GM10847 (cell line): ENCODE data around the gene PANK3.

Source experiments
- POLR2A ChIP-seq: IDR thresholded peaks from 2 replicates; pipeline ENCODE4 v1.6.1; 2011; ENCODE audit not compliant: insufficient read length; ENCODE audit errors: extremely low read depth

Gene PANK3

DNA sequence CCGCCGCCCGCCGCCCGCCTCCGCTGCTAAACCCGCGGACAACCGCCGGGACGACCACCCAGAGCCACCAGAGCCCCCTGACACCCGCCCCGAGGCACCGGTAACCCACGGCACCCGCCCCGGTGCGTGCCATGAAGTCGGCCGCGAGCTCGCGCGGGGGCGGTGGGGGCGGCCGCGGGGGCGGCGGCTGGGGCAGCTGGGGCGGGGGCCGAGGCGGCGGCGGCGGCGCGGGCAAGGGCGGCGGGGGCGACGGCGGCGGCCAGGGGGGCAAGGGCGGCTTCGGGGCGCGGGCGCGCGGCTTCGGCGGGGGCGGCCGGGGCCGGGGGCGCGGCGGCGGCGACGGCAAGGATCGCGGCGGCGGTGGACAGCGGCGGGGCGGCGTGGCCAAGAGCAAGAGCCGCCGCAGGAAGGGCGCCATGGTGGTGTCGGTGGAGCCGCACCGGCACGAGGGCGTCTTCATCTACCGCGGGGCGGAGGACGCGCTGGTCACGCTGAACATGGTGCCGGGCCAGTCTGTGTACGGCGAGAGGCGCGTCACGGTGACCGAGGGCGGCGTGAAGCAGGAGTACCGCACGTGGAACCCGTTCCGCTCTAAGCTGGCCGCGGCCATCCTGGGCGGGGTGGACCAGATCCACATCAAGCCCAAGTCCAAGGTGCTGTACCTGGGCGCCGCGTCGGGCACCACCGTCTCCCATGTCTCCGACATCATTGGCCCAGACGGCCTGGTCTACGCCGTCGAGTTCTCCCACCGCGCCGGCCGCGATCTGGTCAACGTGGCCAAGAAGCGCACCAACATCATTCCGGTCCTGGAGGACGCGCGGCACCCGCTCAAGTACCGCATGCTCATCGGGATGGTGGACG lies 49.6 kb downstream of the PANK3 start:
- no peak for TF ChIP-seq POLR2A

DNA sequence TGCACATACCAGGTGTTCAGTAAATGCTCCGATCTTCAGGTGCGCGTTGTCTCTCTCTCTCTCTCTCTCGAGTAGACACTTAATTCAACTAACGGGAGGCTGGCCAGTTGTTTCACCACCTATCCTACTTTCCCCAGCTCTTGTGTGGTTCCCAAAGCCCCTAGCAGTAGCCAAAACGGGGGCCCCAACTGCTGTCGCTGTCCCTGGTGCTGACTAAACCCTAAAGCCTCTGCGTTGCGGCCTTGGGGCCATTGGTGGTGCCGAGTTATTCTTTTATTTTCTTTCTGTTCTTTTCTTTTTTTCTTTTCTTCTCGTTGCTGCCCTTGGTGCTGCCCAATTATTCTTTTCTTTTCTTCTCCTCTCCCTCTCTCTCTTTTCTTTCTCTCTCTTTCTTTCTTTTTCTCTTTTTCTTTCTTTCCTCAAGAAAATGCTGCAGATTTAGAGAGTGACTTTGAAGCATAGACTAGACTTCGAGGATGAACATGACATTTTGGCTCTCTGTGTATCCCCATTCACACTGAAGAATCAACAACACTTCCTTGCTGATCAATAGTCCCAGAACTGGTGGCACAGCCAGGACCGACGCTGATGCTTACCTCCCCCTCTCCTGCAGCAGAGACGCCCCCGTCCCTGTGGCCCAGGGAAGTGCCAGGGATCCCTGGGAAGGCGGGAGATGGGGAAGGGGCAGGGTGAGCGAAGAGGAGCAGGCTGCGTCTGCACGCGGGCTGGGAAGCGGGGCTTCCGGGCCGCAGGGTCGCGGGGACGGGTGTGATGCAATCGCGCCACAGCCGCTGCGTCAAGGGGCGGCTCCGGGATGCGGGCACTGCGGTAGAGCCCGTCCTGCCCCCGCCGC lies 50.4 kb downstream of the PANK3 start, which contains the start of gene FBLL1:
FBLL1 (plus strand) TSS at position 785 of the 853 bp plus-strand sequence. CDS start 200 bp downstream, outside the sequence.
- TF ChIP-seq POLR2A = no peak

DNA sequence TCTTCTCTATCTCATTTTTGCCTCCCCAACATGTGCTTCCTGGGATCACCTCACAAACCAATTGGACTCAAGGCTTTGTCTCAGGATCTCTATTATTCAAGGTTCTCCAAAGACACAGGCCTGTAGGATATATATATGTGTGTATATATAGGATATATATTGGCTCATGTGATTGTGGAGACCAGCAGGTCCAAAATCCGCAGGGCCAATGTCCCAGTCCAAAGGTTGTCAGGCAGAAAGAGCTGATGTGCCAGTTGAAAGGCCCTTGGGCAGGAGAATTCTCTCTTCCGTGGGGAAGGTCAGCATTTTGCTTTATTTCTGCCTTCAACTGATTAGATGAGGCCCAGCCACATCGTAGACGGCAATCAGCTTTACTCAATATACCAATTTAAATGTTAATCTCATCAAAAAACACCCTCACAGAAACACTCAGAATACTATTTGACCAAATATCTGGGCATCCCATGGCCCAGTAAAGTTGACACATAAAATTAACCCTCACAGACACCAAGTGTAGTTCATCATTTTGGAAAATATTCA lies 51.3 kb downstream of the PANK3 start:
- TF ChIP-seq POLR2A = no peak

DNA sequence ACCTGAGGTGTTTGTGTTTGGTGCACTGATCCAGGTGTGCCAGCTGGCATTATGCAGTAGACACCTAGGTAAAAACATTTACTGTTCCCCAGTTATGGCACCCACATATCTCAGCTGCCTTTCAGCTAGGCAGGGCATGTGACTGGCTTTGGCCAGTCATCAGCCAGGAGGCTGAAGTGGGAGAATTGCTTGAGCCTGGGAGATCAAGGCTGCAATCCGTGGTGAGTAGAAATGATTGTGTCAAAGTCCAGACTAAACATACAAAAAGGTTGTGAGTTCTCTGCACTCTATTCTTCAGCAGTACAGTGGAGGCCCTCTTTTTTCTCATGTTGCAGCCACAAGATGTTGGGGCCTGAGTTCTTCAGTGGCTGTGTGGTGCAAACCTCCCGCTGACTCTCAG lies 53.3 kb downstream of the PANK3 start:
- TF ChIP-seq POLR2A = no peak

DNA sequence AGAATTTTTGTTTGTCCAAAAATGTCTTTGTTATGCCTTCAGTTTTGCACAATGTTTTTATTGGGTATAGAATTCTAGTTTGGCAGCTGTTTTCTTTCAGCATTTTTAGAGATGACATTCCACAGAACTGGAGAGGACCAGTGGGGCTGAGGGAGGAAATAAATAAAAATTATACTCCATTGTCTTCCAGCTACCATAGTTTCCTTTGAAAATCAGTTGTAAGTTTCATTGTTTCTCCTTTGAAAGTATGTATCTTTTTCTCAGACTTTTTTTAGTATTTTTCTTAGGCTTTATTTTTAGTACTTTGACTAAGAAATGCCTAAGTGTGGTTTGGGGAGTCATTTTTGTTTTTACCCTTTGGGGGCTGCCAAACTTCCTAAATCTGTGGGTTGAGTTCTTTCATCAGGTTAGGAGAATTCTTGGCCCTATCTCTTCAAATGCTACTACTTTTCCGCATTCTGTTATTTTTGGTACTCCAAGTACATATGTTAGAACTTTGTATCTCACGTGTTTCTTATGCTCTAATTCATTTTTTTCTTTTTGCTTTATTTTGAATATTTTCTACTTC lies 65.2 kb downstream of the PANK3 start:
- no peak for TF ChIP-seq POLR2A

DNA sequence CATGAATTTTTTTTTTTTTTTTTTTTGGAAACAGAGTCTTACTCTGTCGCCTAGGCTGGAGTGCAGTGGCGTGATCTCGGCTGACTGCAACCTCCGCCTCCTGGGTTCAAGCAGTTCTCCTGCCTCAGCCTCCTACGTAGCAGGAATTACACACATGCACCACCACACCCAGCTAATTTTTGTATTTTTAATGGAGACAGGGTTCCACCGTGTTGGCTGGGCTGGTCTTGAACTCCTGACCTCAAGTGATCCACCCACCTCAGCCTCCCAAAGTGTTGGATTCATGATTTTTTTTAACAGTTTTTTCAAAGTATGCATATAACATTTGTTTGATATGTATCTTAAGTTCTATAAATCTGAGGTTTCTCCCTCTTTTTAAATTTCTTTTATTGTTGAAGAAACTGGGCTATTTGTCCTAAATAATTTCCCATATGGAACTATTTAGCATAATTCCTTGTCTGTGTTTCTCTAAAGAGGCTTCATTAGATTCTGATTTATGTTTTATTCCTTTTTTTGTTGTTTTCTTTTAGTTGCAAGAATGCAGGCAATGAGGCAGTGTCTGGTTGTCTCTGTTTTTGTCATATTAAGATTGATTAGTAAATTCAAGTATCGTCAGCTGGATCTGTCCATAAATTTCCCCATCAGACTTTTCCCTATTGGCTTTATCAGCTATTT lies 76.5 kb downstream of the PANK3 start:
- TF ChIP-seq POLR2A = no peak
